Panc1 (cell line): ENCODE measurements around the gene ADGRB3. TPM values are rescaled to one million over a fixed set of nuclear protein-coding genes. Genes with fewer than 3 reads are reported as not detected.

Experiments used
- ATAC-seq: fragments of 200-7000 bp; cut with Tn5 transposase; 2 replicates; pipeline ENCODE4 v1.9.1; 2020; ENCODE audit warnings: mild to moderate bottlenecking, moderate library complexity
- BruUV-seq: library from RNA; stranded (reverse); fragments of 400-500 nt; replicated peaks from 2 replicates; lab custom pipeline; 2021; lab: Mats Ljungman, UMichigan
- CTCF ChIA-PET: fragments of 300-600 bp; sonication (Branson Sonifier 250); formaldehyde crosslinking; loops from one replicate; lab custom pipeline; 2022; ENCODE audit warnings: antibody characterized with exemption; lab: Charles Lee
- POLR2A ChIA-PET: fragments of 300-600 bp; sonication (Branson Sonifier 250); formaldehyde crosslinking; loops from one replicate; lab custom pipeline; 2022; ENCODE audit warnings: antibody characterized with exemption; lab: Charles Lee
- DNase-seq: peaks from one replicate; pipeline ENCODE4 v3.0.0-alpha.2; 2010; ENCODE audit warnings: low read depth, low spot score
- H3K27ac ChIP-seq: 2 replicates; pipeline ENCODE4 v1.5.1; 2011; ENCODE audit warnings: mild to moderate bottlenecking, low read length, inconsistent platforms
- H3K27me3 ChIP-seq: fragments of 200-500 bp; sonication (Bioruptor generic); 2 replicates; pipeline ENCODE4 v1.6.0; 2014; ENCODE audit warnings: low read length, inconsistent platforms; ENCODE audit not compliant: control insufficient read depth, insufficient read depth
- H3K36me3 ChIP-seq: fragments of 200-500 bp; sonication (Bioruptor generic); 2 replicates; pipeline ENCODE4 v1.5.1; 2014; ENCODE audit warnings: inconsistent platforms, mild to moderate bottlenecking, low read length, moderate library complexity; ENCODE audit not compliant: control insufficient read depth, insufficient read depth
- H3K4me1 ChIP-seq: 2 replicates; pipeline ENCODE4 v1.5.1; 2011; ENCODE audit warnings: inconsistent platforms, mild to moderate bottlenecking, low read length, moderate library complexity; ENCODE audit not compliant: control insufficient read depth, insufficient read depth
- H3K4me3 ChIP-seq, 2 experiments: 2 replicates each; pipeline ENCODE4 v1.5.1; 2011 to 2012; ENCODE audit warnings: low read depth in 2 of 2, low read length in 2 of 2, mild to moderate bottlenecking in 2 of 2, inconsistent platforms in 1 of 2, moderate library complexity in 1 of 2
- H3K9me3 ChIP-seq: fragments of 200-500 bp; sonication (Bioruptor generic); 2 replicates; pipeline ENCODE4 v1.5.1; 2014; ENCODE audit warnings: low read depth, mild to moderate bottlenecking, inconsistent platforms, low read length, moderate library complexity; ENCODE audit not compliant: control insufficient read depth, insufficient read depth
- TCF7L2 ChIP-seq: IDR thresholded peaks from 2 replicates; pipeline ENCODE4 v1.6.1; 2011; ENCODE audit warnings: mild to moderate bottlenecking, low read depth, low read length, inconsistent platforms
- in situ Hi-C: cut with HindIII; loops from 2 replicates; pipeline ENCODE4 v1.10.0; 2016; ENCODE audit warnings: low sequenced_read_pairs, low pct_unique_long_range_greater_than_20kb
- intact Hi-C: fragments of 100-400 bp; cut with micrococcal nuclease; formaldehyde crosslinking; loops from one replicate; pipeline ENCODE4 v1.10.0; 2022; ENCODE audit not compliant: unreplicated experiment
- total RNA-seq: library from RNA; stranded (reverse); gene quantifications from one replicate; pipeline ENCODE4 v1.2.1, GENCODE V29; 2021; ENCODE audit not compliant: unreplicated experiment

Gene ADGRB3
- total RNA-seq, 1 experiment from 2014 or later, result 0.10 TPM

- no peaks in the 10 kb centered on the region for H3K9me3 ChIP-seq
- no peak overlapping the region for H3K4me3 ChIP-seq
- intact Hi-C loops, result no loop called here
- H3K27ac ChIP-seq, result no peak overlapping the region
- no TSS peak for BruUV-seq
- CTCF ChIA-PET, result no interaction called here
- POLR2A ChIA-PET, result no interaction called here
- TF ChIP-seq TCF7L2, result no peak
- H3K4me1 ChIP-seq, result no peaks in the 10 kb centered on the region
- in situ Hi-C loops, result no loop called here
- H3K27me3 ChIP-seq, result no peaks in the 10 kb centered on the region
- ATAC-seq (no peak), DNase-seq (no peak)
- H3K36me3 ChIP-seq, result no peaks in the 10 kb centered on the region
Observed at GRCh38 chr6:69438113-69438512, 803.0 kb downstream of the ADGRB3 start.
